Gastroesophageal sphincter (tissue), 3 donors: ENCODE results near the gene LRRFIP1.

Experiments used
- CTCF ChIP-seq, 4 experiments: fragments of 200-600 bp in 2 of 4; fragments of 450-650 bp in 2 of 4; sonication (generic) in 1 of 4; IDR thresholded peaks; one replicate each; pipeline ENCODE4 v1.5.1; 2017 to 2019; ENCODE audit warnings: antibody characterized with exemption in 4 of 4, mild to moderate bottlenecking in 2 of 4, moderate library complexity in 2 of 4
- EP300 ChIP-seq: sonication (generic); formaldehyde crosslinking; IDR thresholded peaks from one replicate; pipeline ENCODE4 v1.6.1; 2017; ENCODE audit warnings: antibody characterized with exemption, mild to moderate bottlenecking
- POLR2A ChIP-seq, 2 donors: fragments of 450-650 bp; IDR thresholded peaks; one replicate each; pipeline ENCODE4 v1.6.1; 2017; ENCODE audit warnings: antibody characterized with exemption in 2 of 2, mild to moderate bottlenecking in 2 of 2, moderate library complexity in 1 of 2
- POLR2AphosphoS5 ChIP-seq: sonication (generic); formaldehyde crosslinking; IDR thresholded peaks from one replicate; pipeline ENCODE4 v1.6.1; 2017; ENCODE audit warnings: antibody characterized with exemption

DNA sequence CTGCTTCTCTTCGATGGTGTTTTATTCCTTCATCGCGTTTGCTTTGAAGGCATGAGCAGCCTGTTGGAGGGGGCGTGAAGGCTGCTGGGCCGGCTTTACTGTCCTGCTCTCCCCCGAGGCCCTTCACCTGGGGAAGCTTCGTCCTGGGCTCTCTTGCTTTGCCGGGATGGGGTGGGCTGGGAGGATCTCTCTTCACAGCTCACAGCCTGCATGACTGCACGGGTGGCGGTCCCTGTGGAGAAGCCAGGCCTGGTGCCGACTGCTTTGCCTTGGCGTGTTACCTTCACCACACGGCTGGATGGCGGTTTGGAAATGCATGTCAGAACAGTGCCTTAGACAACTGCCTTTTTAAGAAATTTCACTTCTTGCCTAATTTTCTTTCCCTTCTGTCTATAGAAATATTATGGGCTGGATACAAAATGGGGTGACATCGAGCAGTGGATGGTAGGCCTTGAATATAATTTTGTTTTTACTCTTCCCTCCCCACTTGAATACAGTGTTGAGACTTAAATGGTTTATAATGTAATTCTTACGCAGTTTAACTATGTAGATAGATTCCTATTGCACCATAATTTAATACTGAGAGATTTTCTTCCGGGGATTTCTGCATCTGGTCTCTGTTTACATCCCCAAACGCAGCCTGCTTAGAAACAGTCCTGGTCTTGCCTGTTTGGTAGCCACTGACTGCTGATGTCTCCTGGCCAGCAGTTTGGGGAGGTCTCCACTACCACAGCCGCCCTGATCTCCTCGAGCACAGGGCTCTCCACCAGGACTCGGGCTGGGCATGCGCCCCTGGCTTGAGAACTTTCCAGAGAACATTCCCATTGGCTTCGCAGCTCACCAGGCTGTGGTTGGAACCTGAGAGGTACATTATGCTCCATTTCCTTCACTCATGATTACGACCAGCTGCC is 90.2 kb downstream of the LRRFIP1 start:
- no peak for TF ChIP-seq CTCF (IDR thresholded peaks at IDR 0.05)
- TF ChIP-seq POLR2A (IDR thresholded peaks at IDR 0.05), result no peak
- no peak for TF ChIP-seq POLR2AphosphoS5
- no peak for TF ChIP-seq EP300
